Activated naive CD4-positive, alpha-beta T cell treated with Interleukin-2 at 50 U/mL for 16 hours (primary cell): ENCODE results near the gene PLA2R1.

ENCODE experiments used
- DNase-seq: peaks from one replicate; pipeline ENCODE4 v3.0.0-alpha.2; 2020

PLA2R1 gene

GRCh38 chr2:159891917-159892730 is 170.3 kb downstream of the PLA2R1 start:
- no peak for DNase-seq

DNA sequence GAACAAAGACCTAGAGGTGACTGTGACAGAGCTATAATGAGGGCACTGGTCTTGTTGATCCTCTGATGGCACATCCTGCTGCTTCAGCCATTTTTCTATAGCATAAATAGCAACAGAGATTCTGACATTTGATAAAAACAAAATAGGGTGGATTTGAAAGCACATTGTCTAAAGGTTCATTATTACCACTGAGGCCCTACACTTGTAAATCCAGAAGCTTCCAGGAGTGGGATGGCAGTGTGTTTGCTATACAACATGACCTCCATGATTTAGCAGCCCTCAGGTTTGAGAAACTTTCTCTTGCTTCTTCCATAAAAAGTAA is 171.2 kb downstream of the PLA2R1 start:
- DNase-seq: no peak

DNA sequence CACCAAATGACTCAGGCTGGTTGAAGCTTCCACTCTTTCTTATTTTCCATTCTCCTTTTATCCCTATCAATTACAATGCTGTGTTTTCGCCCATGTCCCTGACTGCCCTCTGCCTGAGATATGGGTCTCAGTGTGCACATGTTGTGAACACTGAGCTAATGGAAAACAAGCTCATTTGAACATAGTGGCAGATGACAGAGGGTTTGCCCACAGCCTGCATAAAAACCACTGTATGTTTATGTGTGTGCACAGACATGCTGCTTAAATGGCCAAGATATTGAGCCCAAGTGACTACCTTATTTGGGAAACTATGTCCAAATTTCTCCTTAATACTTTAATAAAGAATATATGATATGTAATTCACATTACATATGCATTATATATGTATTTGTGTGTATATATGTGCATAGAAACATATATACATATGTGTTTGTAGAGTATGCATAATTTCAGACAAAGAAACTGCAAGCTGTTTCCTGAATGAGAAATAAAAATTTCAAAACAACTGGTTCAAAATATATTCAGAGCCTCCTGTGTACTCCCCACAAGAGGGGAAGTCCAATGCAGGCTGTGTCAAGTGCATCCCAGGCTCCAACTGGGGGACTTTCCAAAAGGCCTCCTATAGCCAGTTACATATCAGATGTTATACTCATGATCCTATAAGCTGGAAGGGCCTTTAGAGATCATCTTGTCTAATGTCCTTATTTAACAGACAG is 171.7 kb downstream of the PLA2R1 start:
- no peak for DNase-seq

GRCh38 chr2:159882130-159882745 is 180.2 kb downstream of the PLA2R1 start:
- no peak for DNase-seq
